Fibroblast of villous mesenchyme (primary cell): ENCODE data around the gene NAGA. TPM values are rescaled to one million over a fixed set of nuclear protein-coding genes. Genes with fewer than 3 reads are reported as not detected.

Experiments
- DNase-seq: peaks from one replicate; pipeline ENCODE4 v3.0.0-alpha.2; 2010; ENCODE audit warnings: low read depth
- H3K4me3 ChIP-seq: 2 replicates; pipeline ENCODE4 v1.5.1; 2011; ENCODE audit warnings: low read depth, mild to moderate bottlenecking, low read length
- total RNA-seq: library from RNA; depleted of rRNA; stranded (reverse); fragments of >200 nt; gene quantifications from 2 replicates; pipeline ENCODE4 v1.2.3, GENCODE V29; 2012
- TF ChIP-seq, protein P1 (sequence below): IDR thresholded peaks from 2 replicates; pipeline ENCODE4 v1.5.1; 2012; ENCODE audit warnings: low read depth, mild to moderate bottlenecking, low read length; ENCODE audit not compliant: insufficient read depth

NAGA gene
- total RNA-seq, 1 donor = 31.1 TPM

DNA sequence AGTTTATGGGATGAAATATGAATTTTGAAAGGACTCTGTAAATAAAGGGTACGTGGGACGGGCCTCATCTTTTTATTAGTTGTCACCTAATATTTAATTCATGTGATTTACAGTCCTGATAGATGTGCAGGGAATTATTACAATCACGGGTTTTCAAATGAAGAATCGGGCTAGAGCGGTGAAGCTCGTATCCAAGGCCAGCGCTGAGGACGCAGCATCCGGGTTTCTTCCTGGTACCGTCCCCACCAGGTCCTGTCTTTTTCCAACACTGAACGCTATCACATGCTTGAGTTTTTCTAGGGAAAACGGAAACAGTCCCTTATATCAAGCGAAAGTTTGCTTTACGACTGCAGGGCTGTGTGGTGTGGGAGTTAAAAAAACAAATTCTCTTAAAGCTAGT, 9.7 kb upstream of the NAGA start:
- peak overlapping the region; percentile 85 for H3K4me3 ChIP-seq
- TF ChIP-seq, protein P1, sequence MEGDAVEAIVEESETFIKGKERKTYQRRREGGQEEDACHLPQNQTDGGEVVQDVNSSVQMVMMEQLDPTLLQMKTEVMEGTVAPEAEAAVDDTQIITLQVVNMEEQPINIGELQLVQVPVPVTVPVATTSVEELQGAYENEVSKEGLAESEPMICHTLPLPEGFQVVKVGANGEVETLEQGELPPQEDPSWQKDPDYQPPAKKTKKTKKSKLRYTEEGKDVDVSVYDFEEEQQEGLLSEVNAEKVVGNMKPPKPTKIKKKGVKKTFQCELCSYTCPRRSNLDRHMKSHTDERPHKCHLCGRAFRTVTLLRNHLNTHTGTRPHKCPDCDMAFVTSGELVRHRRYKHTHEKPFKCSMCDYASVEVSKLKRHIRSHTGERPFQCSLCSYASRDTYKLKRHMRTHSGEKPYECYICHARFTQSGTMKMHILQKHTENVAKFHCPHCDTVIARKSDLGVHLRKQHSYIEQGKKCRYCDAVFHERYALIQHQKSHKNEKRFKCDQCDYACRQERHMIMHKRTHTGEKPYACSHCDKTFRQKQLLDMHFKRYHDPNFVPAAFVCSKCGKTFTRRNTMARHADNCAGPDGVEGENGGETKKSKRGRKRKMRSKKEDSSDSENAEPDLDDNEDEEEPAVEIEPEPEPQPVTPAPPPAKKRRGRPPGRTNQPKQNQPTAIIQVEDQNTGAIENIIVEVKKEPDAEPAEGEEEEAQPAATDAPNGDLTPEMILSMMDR = no peak
- peak; percentile 70 for DNase-seq

DNA sequence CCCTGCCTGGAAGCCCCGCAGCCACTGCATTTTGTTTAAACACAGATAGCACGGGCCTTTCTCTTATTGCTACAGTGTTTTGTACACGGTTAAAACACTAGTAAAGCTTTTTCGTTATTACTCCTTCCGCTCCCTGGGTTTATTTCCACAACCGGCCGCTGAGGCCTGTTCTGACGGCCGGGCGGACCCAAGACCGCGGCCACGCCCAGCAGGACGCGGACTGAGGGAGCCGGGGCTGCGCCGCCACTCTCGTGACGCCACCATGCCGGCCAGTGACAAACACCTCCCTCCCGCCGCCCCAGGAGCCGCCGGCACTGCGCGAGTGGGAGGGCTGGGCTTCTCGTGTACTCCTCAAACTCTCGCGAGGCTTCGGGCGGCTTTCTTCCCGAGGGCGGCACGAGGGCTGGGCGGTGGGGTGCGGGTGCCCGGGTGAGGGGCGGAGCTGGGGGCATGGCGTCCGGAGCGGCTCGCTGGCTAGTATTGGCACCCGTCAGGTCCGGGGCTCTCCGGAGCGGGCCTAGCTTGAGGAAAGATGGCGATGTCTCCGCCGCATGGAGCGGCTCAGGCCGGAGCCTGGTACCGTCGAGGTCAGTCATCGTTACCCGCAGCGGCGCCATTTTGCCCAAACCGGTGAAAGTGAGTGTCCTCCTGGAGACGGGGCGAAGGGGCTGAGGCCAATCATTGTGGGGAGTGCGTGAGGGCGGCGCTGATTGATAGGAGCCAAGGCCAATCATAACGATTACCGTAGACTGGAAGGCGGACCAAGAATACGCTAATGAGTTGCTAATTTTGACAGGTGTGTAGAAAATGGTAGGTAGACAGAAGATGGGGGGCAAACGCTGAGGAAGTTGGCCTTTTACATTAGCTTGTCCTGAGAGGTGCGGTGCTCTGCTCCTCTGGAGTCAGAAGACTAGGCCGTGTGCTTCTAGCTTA, 9.0 kb upstream of the NAGA start, which contains the start of gene SMDT1:
SMDT1 (plus strand) TSS at position 382 of the 933 bp plus-strand sequence; CDS start at position 451, 69 bp downstream.
- H3K4me3 ChIP-seq = peak within 1 kb of the TSS; percentile 85
- TF ChIP-seq, protein P1 = no peak
- DNase-seq = peak; percentile 99

DNA sequence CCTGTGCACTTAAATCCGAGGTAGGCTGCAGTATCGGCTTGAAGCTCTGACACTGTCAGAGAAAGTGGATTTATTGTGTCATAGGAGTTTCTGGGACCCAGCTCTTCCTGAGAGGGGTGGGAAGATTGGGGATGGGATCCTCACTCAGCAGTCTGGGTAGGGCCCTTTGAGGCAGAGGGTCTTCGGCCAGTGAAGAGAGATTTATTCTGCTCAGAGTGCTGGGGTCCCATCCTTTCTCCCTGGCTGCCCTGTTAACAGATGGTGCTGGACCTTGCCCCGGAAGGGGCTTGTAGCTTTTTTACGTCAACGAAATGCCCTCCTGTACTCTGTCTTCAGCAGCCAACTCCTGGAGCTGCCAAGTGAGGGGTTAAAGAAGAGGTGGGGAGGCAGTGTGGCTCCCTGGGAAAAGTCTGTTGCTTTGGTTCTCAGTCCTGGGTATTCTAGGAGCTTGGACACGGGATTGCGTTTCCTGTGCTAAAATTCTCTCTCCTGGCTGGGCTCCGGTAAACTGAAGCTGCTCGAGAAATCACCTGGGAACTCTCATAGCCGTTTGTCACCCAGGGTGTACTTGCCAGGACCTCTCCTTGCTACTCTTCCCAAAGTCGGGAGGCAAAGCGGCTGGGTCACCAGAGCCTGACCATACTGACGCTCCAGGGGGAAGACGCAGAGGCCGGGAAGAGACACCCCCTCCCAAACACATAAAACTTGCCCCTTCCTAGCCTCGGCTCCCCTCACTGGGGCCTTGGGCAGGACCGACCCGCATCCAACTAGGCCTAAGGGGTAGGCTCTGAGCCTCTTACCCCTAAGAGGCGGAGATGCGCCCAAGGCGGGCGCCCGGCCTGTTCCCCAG, 8.1 kb upstream of the NAGA start:
- peak; percentile 64 for DNase-seq
- peak overlapping the region; percentile 85 for H3K4me3 ChIP-seq
- TF ChIP-seq, protein P1 = no peak

DNA sequence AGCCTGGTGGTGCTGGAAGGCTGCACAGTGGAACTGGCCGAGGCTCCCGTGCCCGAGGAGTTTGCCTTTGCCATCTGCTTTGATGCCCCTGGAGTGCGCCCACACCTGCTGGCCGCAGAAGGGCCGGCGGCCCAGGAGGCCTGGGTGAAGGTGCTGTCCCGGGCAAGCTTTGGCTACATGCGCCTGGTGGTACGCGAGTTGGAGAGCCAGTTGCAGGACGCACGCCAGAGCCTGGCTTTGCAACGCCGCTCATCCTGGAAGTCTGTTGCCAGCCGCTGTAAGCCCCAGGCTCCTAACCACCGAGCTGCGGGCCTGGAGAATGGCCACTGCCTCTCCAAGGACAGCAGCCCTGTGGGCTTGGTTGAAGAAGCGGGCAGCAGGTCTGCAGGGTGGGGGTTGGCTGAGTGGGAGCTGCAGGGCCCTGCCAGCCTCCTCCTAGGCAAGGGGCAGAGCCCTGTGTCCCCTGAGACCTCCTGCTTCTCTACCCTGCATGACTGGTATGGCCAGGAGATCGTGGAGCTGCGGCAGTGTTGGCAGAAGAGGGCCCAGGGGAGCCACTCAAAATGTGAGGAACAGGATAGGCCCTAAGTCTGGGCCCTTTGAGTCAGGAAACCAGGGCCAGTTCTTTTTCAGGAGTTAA, 7.0 kb upstream of the NAGA start:
- DNase-seq = no peak
- TF ChIP-seq, protein P1 = no peak
- H3K4me3 ChIP-seq = no peak overlapping the region

DNA sequence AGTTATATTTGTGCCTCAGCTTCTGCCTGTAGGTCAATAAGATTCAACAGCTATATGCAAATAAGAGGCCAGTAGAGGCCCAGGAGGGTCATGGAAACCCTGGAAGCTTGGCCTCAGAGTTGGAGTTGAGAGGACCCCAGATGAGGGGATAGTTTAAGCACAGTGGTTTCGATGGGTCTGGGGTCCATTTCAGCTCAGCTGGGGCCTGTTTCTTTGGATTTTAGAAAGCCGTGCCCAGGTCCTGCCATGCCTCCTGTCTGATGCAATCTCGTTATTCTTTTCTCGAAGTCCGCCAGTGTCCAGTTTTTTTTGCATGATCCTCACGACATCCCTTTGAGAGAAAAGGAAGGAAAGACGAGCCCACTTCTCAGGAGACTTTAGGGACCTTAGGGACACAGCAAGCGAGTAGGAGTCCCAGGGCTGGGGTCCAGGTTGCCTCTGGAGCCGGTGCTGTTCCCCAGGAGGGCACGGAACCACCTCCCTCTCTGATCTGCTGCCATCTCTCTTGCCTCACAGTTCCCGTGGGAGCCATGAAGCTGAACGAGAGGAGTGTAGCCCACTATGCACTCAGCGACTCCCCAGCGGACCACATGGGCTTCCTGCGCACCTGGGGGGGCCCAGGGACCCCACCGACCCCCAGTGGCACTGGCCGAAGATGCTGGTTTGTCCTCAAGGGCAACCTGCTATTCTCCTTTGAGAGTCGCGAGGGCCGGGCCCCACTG, 6.3 kb upstream of the NAGA start:
- TF ChIP-seq, protein P1 = no peak

More for the DNA sequence above, 6.3 kb upstream of the NAGA start:
- DNase-seq = no peak
- H3K4me3 ChIP-seq = no peak overlapping the region
